IMR-90 (cell line): ENCODE data around the gene ADRA1B. TPM values are rescaled to one million over a fixed set of nuclear protein-coding genes. Genes with fewer than 3 reads are reported as not detected.

Experiments
- ATAC-seq: fragments of 200-7000 bp; cut with Tn5 transposase; 2 replicates; pipeline ENCODE4 v1.9.1; 2020; ENCODE audit warnings: low read depth, mild to moderate bottlenecking, moderate library complexity
- BruUV-seq: library from RNA; stranded (reverse); fragments of 400-500 nt; replicated peaks from 2 replicates; lab custom pipeline; 2021; lab: Mats Ljungman, UMichigan
- CTCF ChIA-PET: fragments of 300-600 bp; formaldehyde crosslinking; extraction: SDS; loops from one replicate; lab custom pipeline; 2021; ENCODE audit warnings: antibody characterized with exemption; lab: Yijun Ruan, JAX
- POLR2A ChIA-PET: fragments of 300-600 bp; sonication (Branson Sonifier 250); formaldehyde crosslinking; loops from one replicate; lab custom pipeline; 2022; ENCODE audit warnings: antibody characterized with exemption; ENCODE audit not compliant: unreplicated experiment; lab: Charles Lee
- DNase-seq: peaks from one replicate; pipeline ENCODE4 v3.0.0; 2013
- H2AFZ ChIP-seq: replicated peaks from 2 replicates; pipeline ENCODE3; 2013; ENCODE audit warnings: low read length, mild to moderate bottlenecking; ENCODE audit not compliant: poor library complexity
- H2AK5ac ChIP-seq: 2 replicates; pipeline ENCODE4 v1.6.1; 2013; ENCODE audit warnings: low read depth, low read length, inconsistent platforms
- H2AK9ac ChIP-seq: replicated peaks from 2 replicates; pipeline ENCODE3; 2013; ENCODE audit warnings: mild to moderate bottlenecking, low read depth, low read length, moderate library complexity; ENCODE audit not compliant: poor library complexity
- H2BK120ac ChIP-seq: 2 replicates; pipeline ENCODE4 v1.6.1; 2013; ENCODE audit warnings: low read depth, low read length, inconsistent platforms
- H2BK15ac ChIP-seq: 3 replicates; pipeline ENCODE4 v1.6.1; 2013; ENCODE audit warnings: low read depth, low read length, inconsistent platforms
- H2BK20ac ChIP-seq: 2 replicates; pipeline ENCODE4 v1.6.1; 2013; ENCODE audit warnings: low read depth, mild to moderate bottlenecking, inconsistent platforms, low read length, moderate library complexity
- H2BK5ac ChIP-seq: 2 replicates; pipeline ENCODE4 v1.6.1; 2013; ENCODE audit warnings: mild to moderate bottlenecking, low read depth, low read length, inconsistent platforms; ENCODE audit not compliant: poor library complexity, severe bottlenecking
- H3K14ac ChIP-seq: replicated peaks from 2 replicates; pipeline ENCODE4 v1.6.1; 2013; ENCODE audit warnings: low read depth, low read length, inconsistent platforms
- H3K18ac ChIP-seq: 2 replicates; pipeline ENCODE4 v1.6.1; 2013; ENCODE audit warnings: low read depth, low read length, control low read depth
- H3K23ac ChIP-seq: 2 replicates; pipeline ENCODE4 v1.6.1; 2013; ENCODE audit warnings: low read depth, low read length, inconsistent platforms
- H3K27ac ChIP-seq: 2 replicates; pipeline ENCODE4 v1.5.1; 2013; ENCODE audit warnings: mild to moderate bottlenecking, control low read depth, low read length; ENCODE audit not compliant: insufficient read depth
- H3K27me3 ChIP-seq: 2 replicates; pipeline ENCODE4 v1.6.1; 2013; ENCODE audit warnings: low read length; ENCODE audit not compliant: control insufficient read depth, insufficient read depth
- H3K36me3 ChIP-seq: 2 replicates; pipeline ENCODE4 v1.6.1; 2013; ENCODE audit warnings: low read length, mixed read lengths; ENCODE audit not compliant: control insufficient read depth, insufficient read depth
- H3K4ac ChIP-seq: 2 replicates; pipeline ENCODE4 v1.6.1; 2013; ENCODE audit warnings: low read depth, low read length, inconsistent platforms
- H3K4me1 ChIP-seq: 2 replicates; pipeline ENCODE4 v1.6.1; 2013; ENCODE audit warnings: low read length, mixed read lengths; ENCODE audit not compliant: control insufficient read depth, insufficient read depth
- H3K4me2 ChIP-seq: 2 replicates; pipeline ENCODE4 v1.6.1; 2013; ENCODE audit warnings: low read depth, mild to moderate bottlenecking, control low read depth, low read length, moderate library complexity
- H3K4me3 ChIP-seq: 2 replicates; pipeline ENCODE4 v1.5.1; 2013; ENCODE audit warnings: low read depth, mild to moderate bottlenecking, control low read depth, low read length, moderate library complexity; ENCODE audit not compliant: insufficient read depth
- H3K56ac ChIP-seq: 2 replicates; pipeline ENCODE4 v1.6.1; 2013; ENCODE audit warnings: low read length, inconsistent platforms; ENCODE audit not compliant: insufficient read depth; ENCODE audit errors: extremely low read depth
- H3K79me1 ChIP-seq, 2 experiments: 2 replicates each; pipeline ENCODE4 v1.6.1; 2013; ENCODE audit warnings: low read length in 2 of 2, inconsistent platforms in 1 of 2, low read depth in 1 of 2
- H3K9ac ChIP-seq: 2 replicates; pipeline ENCODE4 v1.6.1; 2013; ENCODE audit warnings: low read depth, low read length, control low read depth
- H3K9me1 ChIP-seq: 2 replicates; pipeline ENCODE4 v1.6.1; 2013; ENCODE audit warnings: low read length, inconsistent platforms; ENCODE audit not compliant: insufficient read depth
- H3K9me3 ChIP-seq: 2 replicates; pipeline ENCODE4 v1.6.1; 2013; ENCODE audit warnings: low read length; ENCODE audit not compliant: control insufficient read depth, insufficient read depth
- H4K20me1 ChIP-seq: 2 replicates; pipeline ENCODE4 v1.6.1; 2013; ENCODE audit warnings: low read length, inconsistent platforms; ENCODE audit not compliant: insufficient read depth
- H4K5ac ChIP-seq: 2 replicates; pipeline ENCODE4 v1.6.1; 2013; ENCODE audit warnings: mild to moderate bottlenecking, low read depth, low read length, control low read depth
- H4K8ac ChIP-seq, 2 experiments: 2 replicates each; pipeline ENCODE4 v1.6.1; 2013; ENCODE audit warnings: low read depth in 2 of 2, low read length in 2 of 2, control low read depth in 1 of 2, inconsistent platforms in 1 of 2
- H4K91ac ChIP-seq: 2 replicates; pipeline ENCODE4 v1.6.1; 2013; ENCODE audit warnings: low read depth, low read length, inconsistent platforms; ENCODE audit not compliant: insufficient read depth
- BHLHE40 ChIP-seq: fragments of 150-350 bp; IDR thresholded peaks from 2 replicates; pipeline ENCODE4 v1.6.1; 2016; ENCODE audit warnings: mild to moderate bottlenecking, low read depth, low read length
- CEBPB ChIP-seq: IDR thresholded peaks from 2 replicates; pipeline ENCODE4 v1.6.1; 2012; ENCODE audit warnings: low read depth, low read length, improper control_type of control experiment
- CHD1 ChIP-seq: IDR thresholded peaks from 2 replicates; pipeline ENCODE4 v1.6.1; 2012; ENCODE audit warnings: low read depth, low read length, improper control_type of control experiment
- CTCF ChIP-seq: conservative IDR thresholded peaks from 2 replicates; pipeline ENCODE4 v1.5.1; 2012; ENCODE audit warnings: mild to moderate bottlenecking, low read depth, low read length, improper control_type of control experiment
- ELK1 ChIP-seq: fragments of 150-350 bp; IDR thresholded peaks from 2 replicates; pipeline ENCODE4 v1.6.1; 2016; ENCODE audit warnings: low read depth, mild to moderate bottlenecking, low read length, moderate library complexity, borderline replicate concordance
- FOS ChIP-seq: fragments of 150-350 bp; IDR thresholded peaks from 2 replicates; pipeline ENCODE4 v1.6.1; 2016; ENCODE audit warnings: low read depth, low read length
- MAFK ChIP-seq: IDR thresholded peaks from 2 replicates; pipeline ENCODE4 v1.6.1; 2012; ENCODE audit warnings: low read depth, low read length, improper control_type of control experiment
- MAZ ChIP-seq: IDR thresholded peaks from 2 replicates; pipeline ENCODE4 v1.6.1; 2012; ENCODE audit warnings: low read depth, mild to moderate bottlenecking, low read length, improper control_type of control experiment, moderate library complexity, borderline replicate concordance
- MXI1 ChIP-seq: IDR thresholded peaks from 2 replicates; pipeline ENCODE4 v1.6.1; 2012; ENCODE audit warnings: low read depth, mild to moderate bottlenecking, low read length, moderate library complexity, borderline replicate concordance
- NFE2L2 ChIP-seq: fragments of 150-350 bp; IDR thresholded peaks from 2 replicates; pipeline ENCODE4 v1.6.1; 2016; ENCODE audit warnings: low read depth, mild to moderate bottlenecking, low read length
- POLR2A ChIP-seq: IDR thresholded peaks from 2 replicates; pipeline ENCODE4 v1.6.1; 2012; ENCODE audit warnings: mild to moderate bottlenecking, low read depth, low read length
- RAD21 ChIP-seq: IDR thresholded peaks from 2 replicates; pipeline ENCODE4 v1.6.1; 2012; ENCODE audit warnings: low read length, improper control_type of control experiment
- RCOR1 ChIP-seq: IDR thresholded peaks from 2 replicates; pipeline ENCODE4 v1.6.1; 2012; ENCODE audit warnings: mild to moderate bottlenecking, low read length, improper control_type of control experiment; ENCODE audit not compliant: insufficient replicate concordance
- RFX5 ChIP-seq: IDR thresholded peaks from 2 replicates; pipeline ENCODE4 v1.8.0; 2012; ENCODE audit warnings: low read depth, mild to moderate bottlenecking, low read length, moderate library complexity
- SMC3 ChIP-seq: fragments of 150-350 bp; IDR thresholded peaks from 2 replicates; pipeline ENCODE4 v1.6.1; 2016; ENCODE audit warnings: low read depth, mild to moderate bottlenecking, antibody characterized with exemption, low read length, moderate library complexity
- USF2 ChIP-seq: fragments of 150-350 bp; IDR thresholded peaks from 2 replicates; pipeline ENCODE4 v1.6.1; 2017; ENCODE audit warnings: mild to moderate bottlenecking, antibody characterized with exemption, low read length, low read depth
- WGBS, 2 experiments: methylation state at CpG; one replicate each; pipeline versions ENCODE4 v1.1.5 to v1.1.7; 2013; ENCODE audit warnings: missing lambda C conversion rate in 2 of 2; ENCODE audit not compliant: insufficient read length in 1 of 2; ENCODE audit errors: extremely low coverage in 2 of 2; 5-methylcytosine and 5-hydroxymethylcytosine counted together
- dilution Hi-C: fragments of 300-500 bp; cut with HindIII; formaldehyde crosslinking; loops from one replicate; pipeline ENCODE4 v1.14.3; 2018; ENCODE audit warnings: low sequenced_read_pairs; ENCODE audit not compliant: unreplicated experiment
- in situ Hi-C: fragments of 300-500 bp; cut with MboI; formaldehyde crosslinking; loops from 3 replicates; pipeline ENCODE4 v1.14.3; 2019; ENCODE audit warnings: low sequenced_read_pairs, inconsistent platforms, mixed read lengths
- intact Hi-C: fragments of 100-400 bp; cut with micrococcal nuclease; formaldehyde crosslinking; loops from 2 replicates; pipeline ENCODE4 v1.10.0; 2022
- polyA plus RNA-seq, 3 experiments: library from polyadenylated mRNA; depleted of rRNA; stranded (reverse); fragments of >200 nt; gene quantifications; 2 replicates each; pipeline ENCODE4 v1.2.3, GENCODE V29; 2012; ENCODE audit warnings: low replicate concordance in 1 of 3
- total RNA-seq: library from RNA; depleted of rRNA; stranded (reverse); fragments of >200 nt; gene quantifications from 2 replicates; pipeline ENCODE4 v1.2.3, GENCODE V29; 2012

Gene ADRA1B
- total and polyA plus RNA-seq, 2 of the 4 experiments (the other 2 are of a cell fraction): 0.18 to 1.5 TPM

GRCh38 chr5:159887050-159887449 is 29.2 kb upstream of the ADRA1B start:
- Histone ChIP-seq H2BK120ac (no peak overlapping the region), H2AFZ (no peak overlapping the region), H3K18ac (no peak overlapping the region), H2BK5ac (no peak overlapping the region), H3K9me1 (peaks cover 2% of the 10 kb centered on the region; the same call in 1 of the 2 replicates), H2AK9ac (no peak overlapping the region), H4K20me1 (no peaks in the 10 kb centered on the region), H3K4me1 (no peaks in the 10 kb centered on the region; the same call in 1 of the 2 replicates), H2AK5ac (no peak overlapping the region), H3K23ac (no peak overlapping the region), H4K5ac (no peak overlapping the region), H3K36me3 (no peaks in the 10 kb centered on the region), H3K4ac (no peak overlapping the region), H3K14ac (no peak overlapping the region), H3K27ac (no peak overlapping the region), H3K9me3 (no peaks in the 10 kb centered on the region), H3K9ac (no peak overlapping the region), H2BK15ac (no peak overlapping the region), H3K27me3 (peaks cover 11% of the 10 kb centered on the region), H3K79me1 (no peaks in the 10 kb centered on the region), H4K91ac (no peak overlapping the region), H3K56ac (no peak overlapping the region), H2BK20ac (no peak overlapping the region), H4K8ac (no peak overlapping the region), H3K4me2 (no peak overlapping the region), H3K4me3 (no peak overlapping the region)
- WGBS, 2 experiments: no CpG with 5 or more reads among the region's 1 CpG
- intact Hi-C loops (no loop called here), dilution Hi-C loops (no loop called here), in situ Hi-C loops (no loop called here)
- ChIA-PET CTCF (interaction anchor here (0.7 kb wide), 1 partner anchor 292 kb away, joined by 3 read pairs; no protein-coding TSS in a partner anchor), POLR2A (no interaction called here)
- ATAC-seq (no peak), DNase-seq (peak; percentile 15)
- BruUV-seq: no TSS peak
- TF ChIP-seq NFE2L2 (no peak), CTCF (no peak), CHD1 (no peak), RCOR1 (no peak), RAD21 (no peak), MXI1 (no peak), USF2 (no peak), CEBPB (no peak), POLR2A (no peak), SMC3 (no peak), MAFK (no peak), MAZ (no peak), ELK1 (no peak), RFX5 (no peak), BHLHE40 (no peak), FOS (no peak)
